B cell (primary cell): ENCODE data around the gene CDYL2. TPM values are rescaled to one million over a fixed set of nuclear protein-coding genes. Genes with fewer than 3 reads are reported as not detected.
"Not testable (repeated sequence)": the region's sequence is repeated elsewhere in the genome, so short reads cannot be mapped to it uniquely, and the experiment has no call there.

ENCODE experiments used
- ATAC-seq: fragments of 200-7000 bp; cut with Tn5 transposase; one replicate; pipeline ENCODE4 v1.10.0; 2021; ENCODE audit warnings: low read depth, mild to moderate bottlenecking, moderate number of reproducible peaks, moderate library complexity
- CTCF ChIA-PET: fragments of 350-600 bp; sonication (Branson Sonifier 250); formaldehyde crosslinking; loops from one replicate; lab custom pipeline; 2021; ENCODE audit warnings: antibody characterized with exemption, inconsistent platforms; lab: Charles Lee
- POLR2A ChIA-PET: fragments of 350-600 bp; sonication (Branson Sonifier 250); formaldehyde crosslinking; loops from one replicate; lab custom pipeline; 2021; ENCODE audit warnings: antibody characterized with exemption; lab: Charles Lee
- DNase-seq: peaks from one replicate; pipeline ENCODE4 v3.0.0; 2013
- H2AFZ ChIP-seq: 2 replicates; pipeline ENCODE4 v1.6.1; 2012; ENCODE audit warnings: mild to moderate bottlenecking, low read depth, low read length; ENCODE audit not compliant: insufficient read depth, poor library complexity, severe bottlenecking
- H3K27ac ChIP-seq, 2 donors: 1 replicate in 1 of 2; 2 replicates in 1 of 2; pipeline ENCODE4 v1.5.1; 2012 to 2013; ENCODE audit warnings: low read length in 2 of 2, mild to moderate bottlenecking in 2 of 2, moderate library complexity in 1 of 2
- H3K27me3 ChIP-seq, 4 experiments: fragments of 200-600 bp in 1 of 4; sonication (generic) in 1 of 4; replicated peaks in 1 of 4; 1 replicate in 2 of 4; 2 replicates in 2 of 4; pipeline versions ENCODE4 v1.6.1 to v1.7.0; 2013 to 2016; ENCODE audit warnings: low read length in 3 of 4, mild to moderate bottlenecking in 2 of 4, mixed read lengths in 1 of 4, moderate library complexity in 1 of 4; ENCODE audit not compliant: insufficient read depth in 4 of 4, control insufficient read depth in 3 of 4; ENCODE audit errors: control extremely low read depth in 1 of 4
- H3K36me3 ChIP-seq, 2 experiments: replicated peaks in 1 of 2; 1 replicate in 1 of 2; 2 replicates in 1 of 2; pipeline versions ENCODE4 v1.6.1 to v1.7.1; 2013; ENCODE audit warnings: low read length in 1 of 2; ENCODE audit not compliant: insufficient read depth in 2 of 2, control insufficient read depth in 1 of 2; ENCODE audit errors: control extremely low read depth in 1 of 2, extremely low read depth in 1 of 2
- H3K4me1 ChIP-seq, 2 donors: fragments of 200-600 bp in 1 of 2; sonication (generic) in 1 of 2; 1 replicate in 1 of 2; 2 replicates in 1 of 2; pipeline versions ENCODE4 v1.5.1 to v1.6.1; 2013 to 2017; ENCODE audit warnings: low read length in 2 of 2; ENCODE audit not compliant: control insufficient read depth in 2 of 2, insufficient read depth in 2 of 2
- H3K4me2 ChIP-seq: replicated peaks from 2 replicates; pipeline ENCODE3; 2012; ENCODE audit warnings: mild to moderate bottlenecking, low read depth, low read length; ENCODE audit not compliant: poor library complexity, severe bottlenecking
- H3K4me3 ChIP-seq, 5 experiments: fragments of 200-600 bp in 1 of 5; sonication (generic) in 1 of 5; 1 replicate in 3 of 5; 2 replicates in 2 of 5; pipeline versions ENCODE4 v1.5.1 to v1.7.0; 2011 to 2016; ENCODE audit warnings: low read length in 4 of 5, mild to moderate bottlenecking in 4 of 5, low read depth in 2 of 5, control low read depth in 1 of 5, moderate library complexity in 1 of 5; ENCODE audit not compliant: insufficient read depth in 1 of 5; ENCODE audit errors: control extremely low read depth in 1 of 5, extremely low read depth in 1 of 5
- H3K79me2 ChIP-seq: fragments of 200-600 bp; sonication (generic); one replicate; pipeline ENCODE4 v1.6.0; 2016; ENCODE audit warnings: low read length; ENCODE audit not compliant: control insufficient read depth, insufficient read depth
- H3K9ac ChIP-seq: fragments of 200-600 bp; sonication (generic); 2 replicates; pipeline ENCODE4 v1.6.1; 2017; ENCODE audit warnings: mild to moderate bottlenecking, low read length, moderate library complexity
- H3K9me3 ChIP-seq, 3 donors: one replicate each; pipeline versions ENCODE4 v1.6.1 to v1.7.1; 2013; ENCODE audit warnings: low read length in 2 of 3; ENCODE audit not compliant: control insufficient read depth in 2 of 3, insufficient read depth in 1 of 3; ENCODE audit errors: control extremely low read depth in 1 of 3
- H4K20me1 ChIP-seq: 2 replicates; pipeline ENCODE4 v1.6.0; 2012; ENCODE audit warnings: mild to moderate bottlenecking, low read length; ENCODE audit not compliant: insufficient read depth, control insufficient read depth, poor library complexity, severe bottlenecking
- H3K27ac Mint-ChIP-seq: one replicate; pipeline ENCODE4 v1.8.0; 2021; ENCODE audit warnings: mixed read lengths
- H3K27me3 Mint-ChIP-seq: one replicate; pipeline ENCODE4 v1.8.0; 2021; ENCODE audit warnings: mixed read lengths
- H3K4me1 Mint-ChIP-seq: one replicate; pipeline ENCODE4 v1.8.0; 2021; ENCODE audit warnings: mixed read lengths
- H3K4me3 Mint-ChIP-seq: one replicate; pipeline ENCODE4 v1.8.0; 2021; ENCODE audit warnings: mixed read lengths
- H3K9me3 Mint-ChIP-seq: one replicate; pipeline ENCODE4 v1.8.0; 2022; ENCODE audit warnings: mixed read lengths; ENCODE audit not compliant: insufficient read depth
- EZH2 ChIP-seq: IDR thresholded peaks from 2 replicates; pipeline ENCODE4 v1.6.1; 2012; ENCODE audit warnings: borderline replicate concordance, low read depth, mild to moderate bottlenecking, moderate library complexity, low read length; ENCODE audit not compliant: insufficient read depth, poor library complexity, severe bottlenecking
- WGBS: methylation state at CpG from one replicate; pipeline ENCODE4 v1.1.5; 2013; ENCODE audit warnings: missing lambda C conversion rate; ENCODE audit not compliant: insufficient coverage; 5-methylcytosine and 5-hydroxymethylcytosine counted together
- intact Hi-C: fragments of 100-400 bp; cut with micrococcal nuclease; formaldehyde crosslinking; loops from one replicate; pipeline ENCODE4 v1.10.0; 2022
- polyA plus RNA-seq: library from polyadenylated mRNA; depleted of rRNA; stranded (reverse); fragments of >200 nt; gene quantifications from 2 replicates; pipeline ENCODE4 v1.2.3, GENCODE V29; 2012
- total RNA-seq, 2 donors: library from RNA; stranded (reverse); fragments of 120-200 nt in 1 of 2; gene quantifications; 1 replicate in 1 of 2; 2 replicates in 1 of 2; pipeline versions ENCODE4 v1.2.3 to v1.2.4, GENCODE V29; 2013 to 2022
- TF ChIP-seq, protein P1 (sequence below): fragments of 200-600 bp; IDR thresholded peaks from one replicate; pipeline ENCODE4 v1.8.0; 2022; ENCODE audit warnings: antibody characterized with exemption, mild to moderate bottlenecking

CDYL2 gene
- total and polyA plus RNA-seq, 2 donors (not counting 1 experiment from before 2014, with no cell fraction given): 0.66 to 6.6 TPM

DNA sequence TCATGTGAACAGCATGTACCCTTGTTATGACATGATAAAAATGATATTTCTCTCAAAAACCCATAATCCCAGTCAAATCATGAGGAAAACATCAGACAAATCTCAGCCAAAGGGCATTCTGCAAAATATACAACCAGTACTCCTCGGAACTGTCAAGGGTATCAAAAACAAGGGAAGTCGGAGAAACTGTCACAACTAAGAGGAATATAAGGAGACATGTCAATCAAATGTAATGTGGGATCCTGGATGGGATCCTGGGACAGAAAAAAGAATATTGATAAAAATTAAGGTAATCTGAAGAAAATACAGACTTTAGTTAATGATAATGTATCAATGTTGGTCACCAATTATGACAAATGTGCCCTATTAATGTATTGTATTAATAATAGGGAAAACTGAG, 15.6 kb upstream of the CDYL2 start:
- no peak overlapping the region for H3K27ac Mint-ChIP-seq
- POLR2A ChIA-PET: no interaction called here
- CTCF ChIA-PET: interaction anchor here (1.6 kb wide), 1 partner anchor 293 kb away, joined by 4 read pairs; no protein-coding TSS in a partner anchor

DNA sequence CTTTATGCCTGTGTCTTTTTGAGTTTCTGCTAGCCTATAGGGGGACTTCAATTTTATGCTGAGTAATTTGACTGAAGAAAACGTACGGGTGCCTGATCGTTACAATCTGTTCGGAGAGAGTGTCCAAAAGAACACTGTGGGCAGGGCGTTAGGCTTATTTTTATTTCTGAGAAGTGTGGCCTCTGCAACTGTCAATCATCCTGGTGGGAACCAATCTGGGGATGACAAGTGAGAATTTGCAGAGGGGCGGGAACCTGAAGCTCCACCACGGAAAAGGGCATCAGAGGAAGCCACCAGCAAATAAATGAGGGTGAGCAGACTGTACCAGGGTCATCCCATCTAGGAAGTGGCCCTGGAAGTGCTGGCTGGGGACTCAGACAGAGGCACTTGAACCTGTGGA, 12.0 kb upstream of the CDYL2 start:
- no peaks in the 10 kb centered on the region for H4K20me1 ChIP-seq
- H3K4me1 ChIP-seq: no peaks in the 10 kb centered on the region
- no peak overlapping the region for H3K27ac ChIP-seq
- ATAC-seq (no peak), DNase-seq (no peak)
- ChIA-PET CTCF (no interaction called here), POLR2A (no interaction called here)
- WGBS: 89% methylated on average over 7 of the region's 7 CpGs
- H3K9ac ChIP-seq: no peak overlapping the region
- no peaks in the 10 kb centered on the region for H3K79me2 ChIP-seq
- TF ChIP-seq, protein P1, sequence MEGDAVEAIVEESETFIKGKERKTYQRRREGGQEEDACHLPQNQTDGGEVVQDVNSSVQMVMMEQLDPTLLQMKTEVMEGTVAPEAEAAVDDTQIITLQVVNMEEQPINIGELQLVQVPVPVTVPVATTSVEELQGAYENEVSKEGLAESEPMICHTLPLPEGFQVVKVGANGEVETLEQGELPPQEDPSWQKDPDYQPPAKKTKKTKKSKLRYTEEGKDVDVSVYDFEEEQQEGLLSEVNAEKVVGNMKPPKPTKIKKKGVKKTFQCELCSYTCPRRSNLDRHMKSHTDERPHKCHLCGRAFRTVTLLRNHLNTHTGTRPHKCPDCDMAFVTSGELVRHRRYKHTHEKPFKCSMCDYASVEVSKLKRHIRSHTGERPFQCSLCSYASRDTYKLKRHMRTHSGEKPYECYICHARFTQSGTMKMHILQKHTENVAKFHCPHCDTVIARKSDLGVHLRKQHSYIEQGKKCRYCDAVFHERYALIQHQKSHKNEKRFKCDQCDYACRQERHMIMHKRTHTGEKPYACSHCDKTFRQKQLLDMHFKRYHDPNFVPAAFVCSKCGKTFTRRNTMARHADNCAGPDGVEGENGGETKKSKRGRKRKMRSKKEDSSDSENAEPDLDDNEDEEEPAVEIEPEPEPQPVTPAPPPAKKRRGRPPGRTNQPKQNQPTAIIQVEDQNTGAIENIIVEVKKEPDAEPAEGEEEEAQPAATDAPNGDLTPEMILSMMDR: no peak
- no peak for TF ChIP-seq EZH2
- H3K27me3 ChIP-seq: peaks cover 0 to 4% (median 1%) of the 10 kb centered on the region in 4 experiments
- H3K27ac Mint-ChIP-seq: no peak overlapping the region
- peaks cover 0 to 2% (median 0%) of the 10 kb centered on the region in 3 donors for H3K9me3 ChIP-seq
- H3K4me3 ChIP-seq: no peak overlapping the region
- intact Hi-C loops: no loop called here
- no peaks in the 10 kb centered on the region for H3K36me3 ChIP-seq
- H3K4me3 Mint-ChIP-seq: no peak overlapping the region
- H2AFZ ChIP-seq: no peak overlapping the region
- H3K27me3 Mint-ChIP-seq: peaks cover 2% of the 10 kb centered on the region
- H3K4me1 Mint-ChIP-seq: peaks cover 2% of the 10 kb centered on the region
- no peak overlapping the region for H3K4me2 ChIP-seq
- H3K9me3 Mint-ChIP-seq: peaks cover 3% of the 10 kb centered on the region

More for the DNA sequence above, 15.6 kb upstream of the CDYL2 start:
- Histone ChIP-seq H3K36me3 (no peaks in the 10 kb centered on the region), H3K9me3 (peaks cover 0 to 2% (median 0%) of the 10 kb centered on the region in 3 donors), H2AFZ (no peak overlapping the region), H3K4me2 (no peak overlapping the region), H3K79me2 (no peaks in the 10 kb centered on the region), H3K9ac (no peak overlapping the region), H4K20me1 (no peaks in the 10 kb centered on the region), H3K4me3 (no peak overlapping the region), H3K27ac (no peak overlapping the region), H3K27me3 (peaks cover 0 to 4% (median 1%) of the 10 kb centered on the region in 4 experiments), H3K4me1 (no peaks in the 10 kb centered on the region)
- Mint-ChIP-seq H3K27me3 (peaks cover 2% of the 10 kb centered on the region), H3K4me1 (peaks cover under 1% of the 10 kb centered on the region), H3K4me3 (no peak overlapping the region), H3K9me3 (peaks cover 3% of the 10 kb centered on the region)
- no peak for ATAC-seq
- DNase-seq: no peak
- no CpG with 5 or more reads among the region's 2 CpGs for WGBS
- intact Hi-C loops: loop anchor here (5.0 kb wide), 1 partner anchor 293 kb away; no protein-coding TSS in a partner anchor
- TF ChIP-seq EZH2: no peak
- TF ChIP-seq, protein P1: no peak

DNA sequence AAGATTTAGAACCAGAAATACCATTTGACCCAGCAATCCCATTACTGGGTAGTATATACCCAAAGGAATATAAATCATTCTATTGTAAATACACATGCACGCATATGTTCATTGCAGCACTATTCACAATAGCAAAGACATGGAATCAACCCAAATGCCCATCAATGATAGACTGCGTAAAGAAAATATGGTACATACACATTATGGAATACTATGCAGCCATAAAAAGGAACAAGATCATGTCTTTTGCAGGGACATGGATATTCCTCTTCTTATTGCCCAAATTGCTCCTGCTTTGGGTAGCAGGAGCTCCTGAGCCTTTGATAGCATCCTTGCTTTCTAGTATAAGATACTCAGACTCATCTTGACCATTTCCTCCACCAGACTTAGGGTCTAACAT, 10.9 kb upstream of the CDYL2 start:
- H3K4me3 Mint-ChIP-seq, H3K9me3 Mint-ChIP-seq, CTCF ChIA-PET, H3K4me1 ChIP-seq, H3K36me3 ChIP-seq, H3K9ac ChIP-seq, H3K27ac Mint-ChIP-seq, H2AFZ ChIP-seq, POLR2A ChIA-PET, H3K79me2 ChIP-seq, H3K4me1 Mint-ChIP-seq, H3K9me3 ChIP-seq, ATAC-seq, H3K4me3 ChIP-seq, H4K20me1 ChIP-seq, DNase-seq, H3K4me2 ChIP-seq, H3K27me3 ChIP-seq, H3K27me3 Mint-ChIP-seq, H3K27ac ChIP-seq, intact Hi-C loops: not testable (repeated sequence)
- WGBS: no CpG with 5 or more reads among the region's 2 CpGs
